GM12892 (cell line): ENCODE data around the gene KMT5B. TPM values are rescaled to one million over a fixed set of nuclear protein-coding genes. Genes with fewer than 3 reads are reported as not detected.
"Not testable (repeated sequence)": the region's sequence is repeated elsewhere in the genome, so short reads cannot be mapped to it uniquely, and the experiment has no call there.

Source experiments
- DNase-seq: peaks from one replicate; pipeline ENCODE4 v3.0.0; 2011; ENCODE audit not compliant: insufficient read length
- FAIRE-seq: peaks from 2 replicates; lab custom pipeline; 2011; peaks lifted over from hg19 to GRCh38; lab: Jason Lieb, UNC
- POLR2A ChIP-seq: IDR thresholded peaks from 2 replicates; pipeline ENCODE4 v1.6.1; 2011; ENCODE audit warnings: low read depth, low read length, control low read depth
- POLR2AphosphoS5 ChIP-seq: IDR thresholded peaks from 2 replicates; pipeline ENCODE4 v1.6.1; 2011; ENCODE audit warnings: low read depth, low read length, control low read depth
- TAF1 ChIP-seq: IDR thresholded peaks from 2 replicates; pipeline ENCODE4 v1.6.1; 2011; ENCODE audit warnings: low read depth, mild to moderate bottlenecking, control low read depth, low read length, borderline replicate concordance
- polyA plus RNA-seq: library from polyadenylated mRNA; unstranded; fragments of >200 nt; gene quantifications from one replicate; pipeline ENCODE4 v1.2.1, GENCODE V29; 2012; ENCODE audit warnings: missing spikeins, inconsistent platforms; ENCODE audit not compliant: missing spikeins

Gene KMT5B
- 19.3 TPM for polyA plus RNA-seq

GRCh38 chr11:68213135-68213515 is at the start of gene KMT5B:
TSS of gene KMT5B (minus strand) at chr11:68213296. CDS start at chr11:68190076, 23,220 bp downstream.
- DNase-seq (no peak), FAIRE-seq (no peak)
- no peak for TF ChIP-seq POLR2AphosphoS5
- TF ChIP-seq TAF1: 0 out of 2 replicates have a peak, but pooled peaks have one; percentile 48
- no peak for TF ChIP-seq POLR2A

GRCh38 chr11:68262544-68262827 is 49.4 kb upstream of the KMT5B start:
- FAIRE-seq (no peak), DNase-seq (no peak)
- TF ChIP-seq POLR2AphosphoS5 (no peak), TAF1 (no peak), POLR2A (no peak)

GRCh38 chr11:68261749-68262543 is 48.9 kb upstream of the KMT5B start:
- TF ChIP-seq POLR2AphosphoS5: no peak
- TF ChIP-seq TAF1: no peak
- no peak for TF ChIP-seq POLR2A
- DNase-seq: no peak
- no peak for FAIRE-seq

- DNase-seq: no peak
- no peak for FAIRE-seq
- no peak for TF ChIP-seq POLR2AphosphoS5
Observed at GRCh38 chr11:68261006-68261405, 47.9 kb upstream of the KMT5B start.

- FAIRE-seq: no peak
- no peak for TF ChIP-seq TAF1
- no peak for TF ChIP-seq POLR2A
- no peak for TF ChIP-seq POLR2AphosphoS5
- no peak for DNase-seq
Observed at GRCh38 chr11:68260484-68260883, 47.4 kb upstream of the KMT5B start.

GRCh38 chr11:68259122-68259959 is 46.2 kb upstream of the KMT5B start:
- FAIRE-seq (no peak), DNase-seq (no peak)
- TF ChIP-seq POLR2A: no peak
- TF ChIP-seq POLR2AphosphoS5: no peak
- TF ChIP-seq TAF1: no peak

- DNase-seq (no peak), FAIRE-seq (no peak)
- TF ChIP-seq TAF1: no peak
- no peak for TF ChIP-seq POLR2A
- TF ChIP-seq POLR2AphosphoS5: no peak
Observed at GRCh38 chr11:68258363-68258765, 45.3 kb upstream of the KMT5B start.

- TF ChIP-seq POLR2AphosphoS5 (no peak), POLR2A (no peak), TAF1 (no peak)
- FAIRE-seq (peak; percentile 92), DNase-seq (peak; percentile 89)
Observed at GRCh38 chr11:68257477-68258362, 44.6 kb upstream of the KMT5B start.

- no peak for DNase-seq
- no peak for FAIRE-seq
- TF ChIP-seq TAF1 (no peak), POLR2AphosphoS5 (no peak), POLR2A (no peak)
Observed at GRCh38 chr11:68256331-68256741, 43.2 kb upstream of the KMT5B start.

- no peak for FAIRE-seq
- no peak for TF ChIP-seq POLR2A
- no peak for TF ChIP-seq TAF1
- TF ChIP-seq POLR2AphosphoS5: no peak
- DNase-seq: no peak
Observed at GRCh38 chr11:68255526-68255925, 42.4 kb upstream of the KMT5B start.

- DNase-seq: no peak
- TF ChIP-seq TAF1 (no peak), POLR2A (no peak), POLR2AphosphoS5 (no peak)
- no peak for FAIRE-seq
Observed at GRCh38 chr11:68254421-68254820, 41.3 kb upstream of the KMT5B start.

GRCh38 chr11:68251765-68252164 is 38.7 kb upstream of the KMT5B start:
- FAIRE-seq: no peak
- no peak for TF ChIP-seq POLR2A
- no peak for TF ChIP-seq TAF1
- TF ChIP-seq POLR2AphosphoS5: no peak
- no peak for DNase-seq

- DNase-seq: not testable (repeated sequence)
Observed at GRCh38 chr11:68244912-68245311, 31.8 kb upstream of the KMT5B start.

GRCh38 chr11:68243847-68244246 is 30.8 kb upstream of the KMT5B start:
- FAIRE-seq, DNase-seq: not testable (repeated sequence)

More at GRCh38 chr11:68244912-68245311, 31.8 kb upstream of the KMT5B start:
- not testable (repeated sequence) for FAIRE-seq
